Astrocyte of the cerebellum (primary cell): ENCODE data around the gene ANKH.

Source experiments
- DNase-seq: peaks from one replicate; pipeline ENCODE4 v3.0.0-alpha.2; 2011; ENCODE audit warnings: low read depth
- H3K4me3 ChIP-seq: 2 replicates; pipeline ENCODE4 v1.5.1; 2011; ENCODE audit warnings: mild to moderate bottlenecking, low read depth, low read length, moderate library complexity
- in situ Hi-C: cut with HindIII; loops from 2 replicates; pipeline ENCODE4 v1.10.0; 2017; ENCODE audit warnings: low sequenced_read_pairs
- TF ChIP-seq, protein P1 (sequence below): IDR thresholded peaks from 2 replicates; pipeline ENCODE4 v1.5.1; 2012; ENCODE audit warnings: low read length, low read depth, moderate library complexity, mild to moderate bottlenecking; ENCODE audit errors: missing control alignments

Gene ANKH

DNA sequence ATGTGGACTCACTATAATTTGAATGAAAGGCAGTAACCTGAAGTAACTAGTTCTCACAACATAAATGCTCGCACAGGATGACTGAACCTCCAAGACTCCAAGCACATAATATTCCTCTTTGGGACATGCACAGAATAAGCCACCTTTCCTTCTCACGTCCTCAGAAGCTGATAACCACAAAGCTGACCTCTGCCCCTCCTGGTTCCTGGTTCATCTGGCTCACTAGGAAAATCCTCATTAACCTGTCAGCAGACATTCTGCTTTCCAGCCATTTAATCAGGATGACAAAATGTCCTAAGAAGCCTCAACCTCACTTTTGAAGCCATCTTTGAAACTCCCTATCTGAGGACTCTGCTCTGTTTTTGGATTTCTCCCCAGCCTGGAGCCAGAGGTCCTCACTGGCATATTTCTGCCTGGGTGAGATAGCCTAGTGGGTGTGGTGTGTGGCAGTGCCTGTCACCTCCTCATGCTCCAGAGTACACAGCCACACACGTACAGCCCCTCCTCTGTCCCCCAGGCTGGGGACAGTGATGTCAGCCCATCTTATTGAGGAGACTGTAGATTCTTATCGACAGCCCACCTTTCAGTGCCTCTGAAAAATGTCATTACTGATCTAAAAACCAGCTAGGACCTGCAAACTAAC lies 10.3 kb downstream of the ANKH start:
- TF ChIP-seq, protein P1, sequence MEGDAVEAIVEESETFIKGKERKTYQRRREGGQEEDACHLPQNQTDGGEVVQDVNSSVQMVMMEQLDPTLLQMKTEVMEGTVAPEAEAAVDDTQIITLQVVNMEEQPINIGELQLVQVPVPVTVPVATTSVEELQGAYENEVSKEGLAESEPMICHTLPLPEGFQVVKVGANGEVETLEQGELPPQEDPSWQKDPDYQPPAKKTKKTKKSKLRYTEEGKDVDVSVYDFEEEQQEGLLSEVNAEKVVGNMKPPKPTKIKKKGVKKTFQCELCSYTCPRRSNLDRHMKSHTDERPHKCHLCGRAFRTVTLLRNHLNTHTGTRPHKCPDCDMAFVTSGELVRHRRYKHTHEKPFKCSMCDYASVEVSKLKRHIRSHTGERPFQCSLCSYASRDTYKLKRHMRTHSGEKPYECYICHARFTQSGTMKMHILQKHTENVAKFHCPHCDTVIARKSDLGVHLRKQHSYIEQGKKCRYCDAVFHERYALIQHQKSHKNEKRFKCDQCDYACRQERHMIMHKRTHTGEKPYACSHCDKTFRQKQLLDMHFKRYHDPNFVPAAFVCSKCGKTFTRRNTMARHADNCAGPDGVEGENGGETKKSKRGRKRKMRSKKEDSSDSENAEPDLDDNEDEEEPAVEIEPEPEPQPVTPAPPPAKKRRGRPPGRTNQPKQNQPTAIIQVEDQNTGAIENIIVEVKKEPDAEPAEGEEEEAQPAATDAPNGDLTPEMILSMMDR: no peak
- no peak for DNase-seq
- in situ Hi-C loops: no loop called here
- no peak overlapping the region for H3K4me3 ChIP-seq

DNA sequence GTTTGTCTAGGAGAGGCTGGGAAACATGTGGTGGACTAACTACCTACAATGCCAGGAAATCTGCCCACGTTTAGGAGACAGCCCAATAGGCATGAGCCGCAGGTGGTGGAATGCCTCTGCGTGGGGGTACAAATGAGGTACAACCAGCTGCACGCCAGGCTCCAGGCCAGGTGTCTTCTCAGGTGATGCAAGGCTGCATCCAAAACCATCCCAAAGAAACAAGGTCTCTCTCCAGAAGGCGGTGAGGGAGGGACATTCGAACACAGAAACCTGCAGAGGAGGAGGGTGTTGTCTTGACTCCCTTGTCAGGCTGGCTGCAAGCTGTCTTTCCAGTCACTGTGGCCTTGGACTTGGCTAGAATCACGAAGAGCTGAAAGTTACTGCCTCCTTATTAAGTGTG lies 11.6 kb downstream of the ANKH start:
- no peak overlapping the region for H3K4me3 ChIP-seq
- TF ChIP-seq, protein P1: no peak
- DNase-seq: no peak
- in situ Hi-C loops: no loop called here

DNA sequence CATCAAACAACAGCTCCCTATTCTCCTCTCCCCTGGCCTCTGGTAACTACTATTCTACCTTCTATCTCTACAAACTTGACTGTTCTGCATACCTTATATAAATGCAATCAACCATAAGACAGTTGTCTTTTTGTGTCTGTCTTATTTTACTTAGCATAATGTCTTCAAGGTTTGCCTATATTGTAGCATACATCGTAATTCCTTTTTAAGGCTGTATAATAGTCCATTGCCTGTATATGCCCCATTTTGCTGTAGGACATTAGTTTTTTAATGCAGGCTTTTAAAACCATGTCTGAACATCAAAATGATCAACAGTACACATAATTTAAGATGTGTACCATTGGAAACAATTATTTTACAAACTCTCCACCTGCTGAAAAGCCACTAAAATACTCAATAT lies 12.4 kb downstream of the ANKH start:
- no peak overlapping the region for H3K4me3 ChIP-seq
- TF ChIP-seq, protein P1: no peak
- no peak for DNase-seq
- in situ Hi-C loops: no loop called here

DNA sequence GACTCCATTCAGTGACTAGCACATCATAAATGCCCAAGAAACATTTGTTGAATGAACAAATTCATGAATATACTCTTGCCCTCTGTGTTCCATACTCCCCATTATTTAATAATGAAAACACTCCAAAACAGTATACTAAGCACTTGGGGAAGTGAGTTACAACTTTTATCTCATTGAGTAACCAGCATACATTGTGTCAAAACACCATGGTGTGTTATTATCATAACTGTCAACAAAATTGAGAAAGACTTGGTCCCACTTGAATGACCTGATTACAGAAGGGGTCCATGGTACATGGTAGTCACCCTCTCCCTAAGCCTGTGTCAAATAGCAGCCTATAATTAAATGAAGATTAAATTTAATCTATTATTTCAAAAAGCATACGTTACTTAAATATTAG lies 16.2 kb downstream of the ANKH start:
- TF ChIP-seq, protein P1: no peak
- in situ Hi-C loops: no loop called here
- DNase-seq: no peak
- no peak overlapping the region for H3K4me3 ChIP-seq

DNA sequence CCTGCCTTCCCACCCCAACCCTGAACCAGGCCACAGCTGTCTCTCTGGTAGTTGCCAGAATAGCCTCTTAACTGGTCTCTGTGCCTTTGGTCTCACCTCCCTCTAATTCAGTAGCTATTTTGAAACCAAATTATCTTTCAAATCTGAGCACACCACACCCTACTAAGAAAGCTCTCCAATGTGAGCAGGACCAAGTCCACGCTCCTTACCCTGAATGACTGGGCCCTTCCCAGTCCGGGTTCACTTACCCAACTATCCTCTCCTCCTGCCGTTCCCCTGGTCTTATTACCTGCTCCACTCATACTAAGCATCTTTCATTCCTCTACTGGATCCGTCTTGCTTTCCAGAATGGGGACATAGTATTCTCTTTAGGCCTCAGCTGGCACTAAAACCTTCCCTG lies 16.8 kb downstream of the ANKH start:
- DNase-seq: no peak
- TF ChIP-seq, protein P1: no peak
- no peak overlapping the region for H3K4me3 ChIP-seq
- in situ Hi-C loops: no loop called here

DNA sequence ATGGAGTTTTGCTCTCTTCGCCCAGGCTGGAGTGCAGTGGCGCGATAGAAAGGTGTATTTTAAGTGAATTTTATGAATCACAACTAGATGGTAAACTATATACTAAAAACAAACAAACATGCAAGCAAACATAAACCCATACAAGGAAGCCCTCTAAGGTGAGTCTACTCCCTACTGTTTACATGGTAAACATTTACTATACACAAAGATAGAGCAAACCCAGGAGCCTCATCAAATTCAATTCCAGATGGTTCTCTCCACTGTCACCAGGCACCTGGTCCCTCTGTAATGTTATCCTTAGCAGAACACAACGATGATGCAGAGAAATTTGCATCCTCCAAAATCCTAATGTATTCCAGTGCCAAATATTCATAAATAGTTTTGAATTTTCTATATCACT lies 17.9 kb downstream of the ANKH start:
- TF ChIP-seq, protein P1: no peak
- no peak overlapping the region for H3K4me3 ChIP-seq
- in situ Hi-C loops: no loop called here
- DNase-seq: no peak
